Osteocyte (in vitro differentiated cells): ENCODE data around the gene EIPR1. TPM values are rescaled to one million over a fixed set of nuclear protein-coding genes. Genes with fewer than 3 reads are reported as not detected.

ENCODE experiments used
- DNase-seq: peaks from one replicate; pipeline ENCODE4 v3.0.0; 2021; ENCODE audit warnings: mixed read lengths; ENCODE audit not compliant: unreplicated experiment; ENCODE audit errors: extremely low spot score
- H3K27ac Mint-ChIP-seq: one replicate; pipeline ENCODE4 v1.8.0; 2021; ENCODE audit warnings: mild to moderate bottlenecking, mixed read lengths; ENCODE audit not compliant: unreplicated experiment
- H3K27me3 Mint-ChIP-seq: one replicate; pipeline ENCODE4 v1.8.0; 2021; ENCODE audit warnings: mixed read lengths; ENCODE audit not compliant: unreplicated experiment
- H3K36me3 Mint-ChIP-seq: one replicate; pipeline ENCODE4 v1.8.0; 2021; ENCODE audit warnings: mixed read lengths; ENCODE audit not compliant: unreplicated experiment
- H3K4me1 Mint-ChIP-seq: one replicate; pipeline ENCODE4 v1.8.0; 2021; ENCODE audit warnings: mixed read lengths; ENCODE audit not compliant: unreplicated experiment
- H3K4me3 Mint-ChIP-seq: one replicate; pipeline ENCODE4 v1.8.0; 2021; ENCODE audit warnings: mild to moderate bottlenecking, moderate library complexity, mixed read lengths; ENCODE audit not compliant: unreplicated experiment
- H3K9me3 Mint-ChIP-seq: one replicate; pipeline ENCODE4 v1.8.0; 2021; ENCODE audit warnings: mixed read lengths; ENCODE audit not compliant: unreplicated experiment
- total RNA-seq: library from RNA; stranded (reverse); gene quantifications from 2 replicates; pipeline ENCODE4 v1.2.1, GENCODE V29; 2021
- TF ChIP-seq, protein P1 (sequence below): fragments of 200-600 bp; sonication (generic); IDR thresholded peaks from 2 replicates; pipeline ENCODE4 v1.5.0; 2021; ENCODE audit warnings: antibody characterized with exemption, mild to moderate bottlenecking, moderate library complexity

EIPR1 gene
- total RNA-seq, 1 donor from 2014 or later = 19.9 TPM

DNA sequence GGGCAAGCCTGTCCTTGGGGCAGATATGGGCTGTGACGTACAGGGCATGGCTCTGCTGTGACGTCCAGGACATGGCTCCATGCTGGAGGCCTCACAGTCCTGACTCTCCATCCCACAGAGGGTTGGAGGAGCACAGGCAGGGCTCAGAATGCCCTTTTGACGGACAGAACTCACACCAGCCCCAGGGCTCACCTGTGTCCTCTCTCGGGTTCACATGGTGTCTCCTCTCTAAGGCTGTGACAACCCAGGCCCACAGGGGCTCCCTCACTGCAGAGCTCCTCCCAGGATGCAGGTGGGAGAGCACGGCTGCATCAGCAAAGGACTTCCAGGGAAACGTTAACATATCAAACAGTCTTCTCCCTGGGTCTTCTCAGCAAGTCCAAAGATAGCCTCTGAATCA, 133.8 kb downstream of the EIPR1 start:
- Mint-ChIP-seq H3K27ac (no peak overlapping the region), H3K4me3 (no peak overlapping the region), H3K27me3 (no peaks in the 10 kb centered on the region), H3K9me3 (peaks cover 2% of the 10 kb centered on the region), H3K36me3 (peaks cover 5% of the 10 kb centered on the region), H3K4me1 (no peaks in the 10 kb centered on the region)
- DNase-seq = peak; percentile 80
- TF ChIP-seq, protein P1, sequence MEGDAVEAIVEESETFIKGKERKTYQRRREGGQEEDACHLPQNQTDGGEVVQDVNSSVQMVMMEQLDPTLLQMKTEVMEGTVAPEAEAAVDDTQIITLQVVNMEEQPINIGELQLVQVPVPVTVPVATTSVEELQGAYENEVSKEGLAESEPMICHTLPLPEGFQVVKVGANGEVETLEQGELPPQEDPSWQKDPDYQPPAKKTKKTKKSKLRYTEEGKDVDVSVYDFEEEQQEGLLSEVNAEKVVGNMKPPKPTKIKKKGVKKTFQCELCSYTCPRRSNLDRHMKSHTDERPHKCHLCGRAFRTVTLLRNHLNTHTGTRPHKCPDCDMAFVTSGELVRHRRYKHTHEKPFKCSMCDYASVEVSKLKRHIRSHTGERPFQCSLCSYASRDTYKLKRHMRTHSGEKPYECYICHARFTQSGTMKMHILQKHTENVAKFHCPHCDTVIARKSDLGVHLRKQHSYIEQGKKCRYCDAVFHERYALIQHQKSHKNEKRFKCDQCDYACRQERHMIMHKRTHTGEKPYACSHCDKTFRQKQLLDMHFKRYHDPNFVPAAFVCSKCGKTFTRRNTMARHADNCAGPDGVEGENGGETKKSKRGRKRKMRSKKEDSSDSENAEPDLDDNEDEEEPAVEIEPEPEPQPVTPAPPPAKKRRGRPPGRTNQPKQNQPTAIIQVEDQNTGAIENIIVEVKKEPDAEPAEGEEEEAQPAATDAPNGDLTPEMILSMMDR = no peak

- no peaks in the 10 kb centered on the region for H3K27me3 Mint-ChIP-seq
- TF ChIP-seq, protein P1 = no peak
- no peak for DNase-seq
- H3K9me3 Mint-ChIP-seq = no peaks in the 10 kb centered on the region
- no peak overlapping the region for H3K27ac Mint-ChIP-seq
- no peaks in the 10 kb centered on the region for H3K4me1 Mint-ChIP-seq
- no peak overlapping the region for H3K4me3 Mint-ChIP-seq
- peaks cover 5% of the 10 kb centered on the region for H3K36me3 Mint-ChIP-seq
These were observed 134.8 kb downstream of the EIPR1 start for GRCh38 chr2:3242747-3243369.

GRCh38 chr2:3241971-3242746, 135.5 kb downstream of the EIPR1 start:
- peak; percentile 72 for DNase-seq
- Mint-ChIP-seq H3K27ac (no peak overlapping the region), H3K4me1 (no peaks in the 10 kb centered on the region), H3K9me3 (no peaks in the 10 kb centered on the region), H3K4me3 (no peak overlapping the region), H3K36me3 (peaks cover 5% of the 10 kb centered on the region), H3K27me3 (no peaks in the 10 kb centered on the region)
- TF ChIP-seq, protein P1 = no peak

DNA sequence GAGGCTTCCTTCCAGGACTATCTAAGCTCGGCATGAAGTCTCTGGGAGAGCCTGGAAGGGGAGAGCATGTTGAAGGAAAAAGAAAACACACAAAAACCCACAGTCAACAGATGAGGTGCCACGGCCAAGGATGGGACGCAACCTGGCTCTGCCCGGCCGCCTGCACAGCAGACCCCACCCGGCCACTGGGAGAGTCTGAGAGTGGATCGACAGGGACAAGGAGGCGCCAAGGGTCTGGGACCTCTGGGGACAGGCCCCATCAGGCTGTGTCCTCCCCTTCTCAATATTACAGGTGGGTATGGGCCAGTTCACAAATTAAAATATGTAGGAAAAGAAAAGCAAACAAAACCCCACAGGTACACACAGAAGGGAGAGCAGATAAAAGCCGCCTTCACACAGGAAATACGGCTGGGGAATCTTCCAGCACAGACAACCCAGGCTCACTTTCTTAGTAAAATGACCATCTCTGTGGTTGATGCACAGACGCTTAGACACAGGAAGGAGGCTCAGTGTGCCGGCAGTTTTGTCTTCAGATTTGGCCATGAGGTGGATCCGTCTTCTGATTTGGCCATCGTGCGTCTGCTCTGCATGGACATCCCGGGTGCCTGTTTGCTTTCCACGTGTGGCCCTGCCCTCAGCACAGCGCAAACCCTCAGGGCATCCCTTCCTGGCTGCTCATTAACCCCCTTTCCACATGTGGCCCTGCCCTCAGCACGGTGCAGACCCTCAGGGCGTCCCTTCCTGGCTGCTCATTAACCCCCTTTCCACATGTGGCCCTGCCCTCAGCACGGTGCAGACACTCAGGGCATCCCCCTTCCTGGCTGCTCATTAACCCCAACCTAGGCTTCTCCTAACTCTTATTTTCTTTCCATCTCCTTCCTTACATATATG, 138.4 kb downstream of the EIPR1 start:
- H3K27me3 Mint-ChIP-seq = no peaks in the 10 kb centered on the region
- no peak overlapping the region for H3K4me3 Mint-ChIP-seq
- H3K9me3 Mint-ChIP-seq = no peaks in the 10 kb centered on the region
- DNase-seq = peak; percentile 76
- TF ChIP-seq, protein P1 = no peak
- H3K4me1 Mint-ChIP-seq = peaks cover under 1% of the 10 kb centered on the region
- peaks cover 5% of the 10 kb centered on the region for H3K36me3 Mint-ChIP-seq
- H3K27ac Mint-ChIP-seq = no peak overlapping the region
